CD14-positive monocyte (primary cell): ENCODE results near the gene ZNF512. TPM values are rescaled to one million over a fixed set of nuclear protein-coding genes. Genes with fewer than 3 reads are reported as not detected.

Experiments used
- DNase-seq, 3 donors: peaks; one replicate each; pipeline ENCODE4 v3.0.0-alpha.2; 2011 to 2022
- H2AFZ ChIP-seq: 2 replicates; pipeline ENCODE4 v1.6.0; 2012; ENCODE audit warnings: mild to moderate bottlenecking, low read depth, low read length, inconsistent platforms; ENCODE audit not compliant: insufficient read depth, poor library complexity, severe bottlenecking
- H3K27ac ChIP-seq, 2 donors: 1 replicate in 1 of 2; 2 replicates in 1 of 2; pipeline ENCODE4 v1.5.1; 2012 to 2013; ENCODE audit warnings: low read length in 2 of 2, control low read depth in 1 of 2, inconsistent platforms in 1 of 2, low read depth in 1 of 2, mild to moderate bottlenecking in 1 of 2
- H3K27me3 ChIP-seq, 2 donors: one replicate each; pipeline versions ENCODE4 v1.6.0 to v1.6.1; 2011 to 2013; ENCODE audit warnings: low read length in 2 of 2; ENCODE audit not compliant: control insufficient read depth in 2 of 2, insufficient read depth in 2 of 2
- H3K36me3 ChIP-seq, 2 donors: replicated peaks in 1 of 2; 1 replicate in 1 of 2; 2 replicates in 1 of 2; pipeline versions ENCODE4 v1.5.1 to v1.6.1; 2012 to 2013; ENCODE audit warnings: low read length in 2 of 2, control low read depth in 1 of 2, inconsistent platforms in 1 of 2, mild to moderate bottlenecking in 1 of 2; ENCODE audit not compliant: insufficient read depth in 2 of 2, control insufficient read depth in 1 of 2
- H3K4me1 ChIP-seq, 2 donors: 1 replicate in 1 of 2; 2 replicates in 1 of 2; pipeline versions ENCODE4 v1.5.1 to v1.6.1; 2012 to 2013; ENCODE audit warnings: low read length in 2 of 2, control low read depth in 1 of 2, inconsistent platforms in 1 of 2, mild to moderate bottlenecking in 1 of 2, moderate library complexity in 1 of 2; ENCODE audit not compliant: insufficient read depth in 2 of 2, control insufficient read depth in 1 of 2
- H3K4me2 ChIP-seq: replicated peaks from 2 replicates; pipeline ENCODE3; 2012; ENCODE audit warnings: low read length, moderate library complexity, mild to moderate bottlenecking; ENCODE audit not compliant: poor library complexity, severe bottlenecking; ENCODE audit errors: extremely low read depth
- H3K4me3 ChIP-seq, 3 experiments: fragments of 200-600 bp in 1 of 3; sonication (generic) in 1 of 3; replicated peaks in 1 of 3; 1 replicate in 2 of 3; 2 replicates in 1 of 3; pipeline ENCODE4 v1.5.1; 2011 to 2013; ENCODE audit warnings: low read length in 3 of 3, mild to moderate bottlenecking in 3 of 3, control low read depth in 2 of 3, low read depth in 2 of 3, inconsistent platforms in 1 of 3, moderate library complexity in 1 of 3
- H3K79me2 ChIP-seq: 2 replicates; pipeline ENCODE4 v1.6.0; 2012; ENCODE audit warnings: mild to moderate bottlenecking, control low read depth, inconsistent platforms, low read length, moderate library complexity; ENCODE audit not compliant: insufficient read depth
- H3K9ac ChIP-seq: 2 replicates; pipeline ENCODE4 v1.6.0; 2017; ENCODE audit warnings: low read length, mild to moderate bottlenecking; ENCODE audit not compliant: insufficient read depth, poor library complexity, severe bottlenecking
- H3K9me3 ChIP-seq, 2 donors: replicated peaks in 1 of 2; 1 replicate in 1 of 2; 2 replicates in 1 of 2; pipeline versions ENCODE4 v1.5.1 to v1.6.1; 2012 to 2013; ENCODE audit warnings: low read length in 2 of 2, control low read depth in 1 of 2; ENCODE audit not compliant: control insufficient read depth in 1 of 2, insufficient read depth in 1 of 2
- H4K20me1 ChIP-seq: 2 replicates; pipeline ENCODE4 v1.6.0; 2012; ENCODE audit warnings: mild to moderate bottlenecking, low read length, control low read depth, moderate library complexity; ENCODE audit not compliant: insufficient read depth
- H3K27ac Mint-ChIP-seq, 7 donors: one replicate each; pipeline ENCODE4 v1.8.0; 2020; ENCODE audit warnings: mild to moderate bottlenecking in 7 of 7, mixed read lengths in 7 of 7, moderate library complexity in 6 of 7, inconsistent platforms in 2 of 7
- H3K27me3 Mint-ChIP-seq, 3 donors: one replicate each; pipeline ENCODE4 v1.8.0; 2021 to 2022; ENCODE audit warnings: low read depth in 3 of 3, mild to moderate bottlenecking in 3 of 3, mixed read lengths in 3 of 3, moderate library complexity in 3 of 3, inconsistent platforms in 1 of 3
- H3K36me3 Mint-ChIP-seq, 2 donors: one replicate each; pipeline ENCODE4 v1.8.0; 2020; ENCODE audit warnings: mixed read lengths in 2 of 2, inconsistent platforms in 1 of 2, mild to moderate bottlenecking in 1 of 2
- H3K4me1 Mint-ChIP-seq: one replicate; pipeline ENCODE4 v1.8.0; 2020; ENCODE audit warnings: mild to moderate bottlenecking, mixed read lengths
- H3K4me3 Mint-ChIP-seq, 2 donors: one replicate each; pipeline ENCODE4 v1.8.0; 2020; ENCODE audit warnings: mild to moderate bottlenecking in 2 of 2, mixed read lengths in 2 of 2, moderate library complexity in 1 of 2
- H3K9me3 Mint-ChIP-seq, 7 donors: one replicate each; pipeline ENCODE4 v1.8.0; 2020 to 2022; ENCODE audit warnings: mixed read lengths in 7 of 7, mild to moderate bottlenecking in 6 of 7, moderate library complexity in 6 of 7, inconsistent platforms in 2 of 7
- CTCF ChIP-seq: fragments of 200-600 bp; IDR thresholded peaks from one replicate; pipeline ENCODE4 v1.8.0; 2022; ENCODE audit warnings: antibody characterized with exemption, mild to moderate bottlenecking
- WGBS: methylation state at CpG from one replicate; pipeline ENCODE4 v1.1.5; 2013; ENCODE audit warnings: missing lambda C conversion rate; ENCODE audit not compliant: insufficient coverage; 5-methylcytosine and 5-hydroxymethylcytosine counted together
- intact Hi-C, 2 donors: fragments of 100-400 bp; cut with micrococcal nuclease; formaldehyde crosslinking; loops; one replicate each; pipeline versions ENCODE4 v1.15.0 to v1.15.1; 2023
- polyA plus RNA-seq, 3 donors: library from polyadenylated mRNA; depleted of rRNA in 1 of 3; unstranded in 2 of 3; stranded (reverse) in 1 of 3; fragments of 300-500 nt in 2 of 3; fragments of >200 nt in 1 of 3; fragmentation: Illumina TruSeq in 2 of 3; gene quantifications; 1 replicate in 2 of 3; 2 replicates in 1 of 3; pipeline ENCODE4 v1.2.3, GENCODE V29; 2012 to 2021

ZNF512 gene
- polyA plus RNA-seq, 3 donors: 6.7 to 13.1 (median 12.8) TPM

- no peak for DNase-seq
- Mint-ChIP-seq H3K27ac (no peak overlapping the region), H3K4me3 (no peak overlapping the region), H3K9me3 (no peaks in the 10 kb centered on the region), H3K36me3 (peaks cover 78 to 90% of the 10 kb centered on the region in 2 donors), H3K4me1 (no peaks in the 10 kb centered on the region), H3K27me3 (no peaks in the 10 kb centered on the region)
- Histone ChIP-seq H3K27ac (no peak overlapping the region), H3K79me2 (no peaks in the 10 kb centered on the region), H3K4me2 (no peak overlapping the region), H3K4me1 (no peaks in the 10 kb centered on the region), H3K36me3 (peaks cover 94 to 99% of the 10 kb centered on the region in 2 donors), H3K9ac (no peak overlapping the region), H2AFZ (no peak overlapping the region), H3K4me3 (no peak overlapping the region), H3K9me3 (no peaks in the 10 kb centered on the region), H3K27me3 (no peaks in the 10 kb centered on the region), H4K20me1 (no peaks in the 10 kb centered on the region)
- TF ChIP-seq CTCF: no peak
- intact Hi-C loops: no loop called here
- WGBS: 96% methylated on average over 3 of the region's 4 CpGs
Observed at GRCh38 chr2:27651056-27651455, 68.2 kb downstream of the ZNF512 start.

DNA sequence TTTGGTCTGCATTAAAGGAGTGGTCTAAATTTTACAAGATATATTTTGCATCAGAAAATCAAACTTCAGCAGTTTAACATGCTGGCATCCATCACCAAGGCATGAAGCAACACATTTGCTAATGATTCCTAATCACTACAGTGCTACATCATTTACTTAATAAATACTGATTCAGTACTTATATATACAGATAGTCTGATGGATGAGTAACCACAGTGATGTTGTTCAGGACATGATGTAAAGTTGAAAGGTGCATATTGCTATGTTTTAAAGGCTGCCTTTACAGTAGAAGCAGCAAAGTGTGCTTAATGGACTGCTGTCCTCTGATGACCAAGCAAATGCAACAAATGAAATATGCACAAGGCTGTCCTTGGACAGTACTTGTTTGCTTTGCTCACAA lies 69.5 kb downstream of the ZNF512 start:
- Mint-ChIP-seq H3K9me3 (no peaks in the 10 kb centered on the region), H3K27ac (no peak overlapping the region), H3K4me1 (no peaks in the 10 kb centered on the region), H3K27me3 (no peaks in the 10 kb centered on the region), H3K36me3 (peaks cover 82 to 92% of the 10 kb centered on the region in 2 donors), H3K4me3 (no peak overlapping the region)
- Histone ChIP-seq H3K9ac (no peak overlapping the region), H3K4me1 (no peaks in the 10 kb centered on the region), H3K27me3 (no peaks in the 10 kb centered on the region), H3K27ac (no peak overlapping the region), H3K36me3 (peaks cover 94 to 99% of the 10 kb centered on the region in 2 donors), H4K20me1 (no peaks in the 10 kb centered on the region), H3K4me3 (no peak overlapping the region), H2AFZ (no peak overlapping the region), H3K4me2 (no peak overlapping the region), H3K9me3 (no peaks in the 10 kb centered on the region), H3K79me2 (no peaks in the 10 kb centered on the region)
- no peak for TF ChIP-seq CTCF
- DNase-seq: no peak
- intact Hi-C loops: no loop called here
